ENCODE measurements around the gene ZNF407. TPM values are rescaled to one million over a fixed set of nuclear protein-coding genes. Genes with fewer than 3 reads are reported as not detected.
"Not testable (repeated sequence)": the region's sequence is repeated elsewhere in the genome, so short reads cannot be mapped to it uniquely, and the experiment has no call there.

Gene ZNF407
- total RNA-seq, 1 donor from 2014 or later: 42.9 TPM

GRCh38 chr18:74967979-74968378, 370.3 kb downstream of the ZNF407 start:
- DNase-seq (ENCODE audit: low spot score): no peak

GRCh38 chr18:74971358-74971757, 373.7 kb downstream of the ZNF407 start:
- not testable (repeated sequence) for DNase-seq (ENCODE audit: low spot score)

DNA sequence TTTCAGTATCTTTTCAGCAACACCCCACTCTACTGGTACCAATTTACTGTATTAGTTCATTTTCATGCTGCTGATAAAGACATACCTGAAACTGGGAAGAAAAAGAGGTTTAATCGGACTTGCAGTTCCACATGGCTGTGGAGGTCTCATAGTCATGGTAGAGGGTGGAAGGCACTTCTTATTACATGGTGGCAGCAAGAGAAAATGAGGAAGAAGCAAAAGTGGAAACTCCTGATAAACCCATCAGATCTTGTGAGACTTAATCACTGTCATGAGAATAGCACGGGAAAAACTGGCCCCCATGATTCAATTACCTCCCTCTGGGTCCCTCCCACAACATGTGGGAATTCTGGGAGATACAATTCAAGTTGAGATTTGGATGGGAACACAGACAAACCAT, 374.1 kb downstream of the ZNF407 start:
- not testable (repeated sequence) for DNase-seq (ENCODE audit: low spot score)

DNA sequence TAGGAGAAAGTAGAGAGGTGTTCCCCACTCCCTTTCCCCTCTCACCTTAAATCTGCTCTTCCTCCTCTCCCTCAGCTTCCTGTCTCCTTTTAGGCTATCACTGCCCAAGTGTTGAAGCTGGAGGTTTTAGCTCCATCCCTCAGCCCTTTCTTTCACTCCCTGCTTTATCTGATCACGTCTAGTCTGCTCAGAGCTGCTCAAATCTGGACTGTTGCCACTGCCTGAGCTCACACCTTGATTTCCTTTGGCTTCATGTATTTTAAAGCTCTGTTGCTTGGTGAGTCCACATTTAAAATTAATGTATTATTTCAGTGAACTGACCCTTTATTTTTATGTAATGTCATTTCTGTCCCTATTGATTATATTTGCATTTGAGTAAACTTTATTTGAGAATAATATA, 374.7 kb downstream of the ZNF407 start:
- DNase-seq (ENCODE audit: low spot score): no peak

- DNase-seq (ENCODE audit: low spot score): no peak
These were observed 377.3 kb downstream of the ZNF407 start for GRCh38 chr18:74975001-74975400.

GRCh38 chr18:74976331-74976909, 378.8 kb downstream of the ZNF407 start:
- peak; percentile 32 for DNase-seq (ENCODE audit: low spot score)

GRCh38 chr18:74977041-74977440, 379.4 kb downstream of the ZNF407 start:
- no peak for DNase-seq (ENCODE audit: low spot score)

DNA sequence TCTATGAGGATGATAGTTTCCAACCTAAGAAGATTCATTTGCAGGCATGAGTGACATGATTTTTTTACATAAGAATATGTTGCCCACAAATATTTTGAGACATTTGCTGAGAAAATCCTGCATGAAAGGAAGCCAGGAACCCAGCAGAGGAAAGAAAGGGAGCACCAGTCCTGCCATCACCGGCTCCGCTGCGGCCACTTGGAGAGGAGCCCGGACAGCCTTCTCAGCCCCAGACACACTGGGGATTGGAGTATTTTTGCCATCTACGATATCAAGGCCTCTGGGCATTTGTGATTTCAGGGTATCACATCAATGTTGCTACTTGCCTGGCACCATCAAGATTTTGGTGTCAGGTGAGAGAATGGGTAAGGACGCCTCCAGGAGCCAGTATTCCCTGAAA, 383.0 kb downstream of the ZNF407 start:
- DNase-seq (ENCODE audit: low spot score): no peak

DNA sequence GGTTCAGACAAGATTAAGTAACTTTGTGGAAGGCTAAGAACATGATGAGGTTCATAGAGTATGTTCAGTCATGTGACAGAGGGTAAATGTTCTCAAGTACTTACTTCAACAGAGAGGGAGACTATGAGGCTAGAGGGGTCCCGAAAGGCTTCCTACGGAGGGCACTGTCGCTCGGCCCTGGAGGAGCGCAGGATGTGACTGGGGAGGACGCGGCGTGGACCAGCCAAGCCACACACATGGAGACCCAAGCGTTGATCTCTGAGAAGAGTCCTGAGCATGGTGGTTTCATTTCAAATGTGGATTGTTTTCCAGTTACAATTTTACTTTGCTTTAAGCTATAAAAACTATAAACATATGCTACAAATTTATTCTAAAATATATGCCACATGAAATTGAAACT, 383.8 kb downstream of the ZNF407 start:
- DNase-seq (ENCODE audit: low spot score): no peak

GRCh38 chr18:74982946-74983635, 385.4 kb downstream of the ZNF407 start:
- peak; percentile 15 for DNase-seq (ENCODE audit: low spot score)

GRCh38 chr18:74989134-74989533, 391.5 kb downstream of the ZNF407 start:
- no peak for DNase-seq (ENCODE audit: low spot score)

GRCh38 chr18:74990563-74991081, 393.0 kb downstream of the ZNF407 start:
- DNase-seq (ENCODE audit: low spot score): peak; percentile 10

GRCh38 chr18:74994502-74995418, 397.1 kb downstream of the ZNF407 start:
- DNase-seq (ENCODE audit: low spot score): no peak

DNA sequence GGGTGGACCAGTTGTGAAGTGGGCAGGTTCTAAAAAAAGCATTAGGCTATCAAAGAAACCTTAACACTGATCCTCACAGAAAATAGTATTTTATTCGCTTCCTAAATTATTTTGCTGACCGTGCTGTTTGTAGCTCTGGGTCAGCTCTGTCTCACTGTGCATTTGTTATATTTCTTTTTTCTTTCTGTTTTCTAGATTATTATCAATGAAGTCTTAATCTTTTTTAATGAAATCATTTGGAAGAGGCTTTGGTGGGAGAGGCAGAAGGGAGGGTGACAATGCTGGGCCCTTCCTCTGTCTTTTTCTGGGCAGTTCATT, 397.7 kb downstream of the ZNF407 start:
- DNase-seq (ENCODE audit: low spot score): no peak

GRCh38 chr18:74996055-74996454, 398.4 kb downstream of the ZNF407 start:
- no peak for DNase-seq (ENCODE audit: low spot score)

DNA sequence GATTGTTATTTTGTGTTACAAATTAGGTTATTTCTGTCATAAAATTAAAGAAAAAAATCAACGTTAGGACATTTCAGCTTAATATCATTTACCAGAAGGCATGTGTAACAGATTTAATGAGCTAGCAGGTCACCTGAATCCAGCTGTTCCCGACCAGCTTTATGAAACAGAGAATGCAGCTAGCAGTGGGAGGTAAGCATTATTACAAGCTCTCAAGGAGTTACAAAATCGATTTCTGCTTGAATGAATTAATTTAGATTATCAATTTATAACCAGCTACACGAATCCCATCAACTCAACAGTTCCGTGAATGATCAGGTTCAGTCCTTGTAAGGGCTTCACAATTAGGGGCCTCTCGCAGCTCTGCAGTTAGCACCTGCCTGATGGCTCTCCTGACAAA, 399.3 kb downstream of the ZNF407 start:
- DNase-seq (ENCODE audit: low spot score): no peak

DNA sequence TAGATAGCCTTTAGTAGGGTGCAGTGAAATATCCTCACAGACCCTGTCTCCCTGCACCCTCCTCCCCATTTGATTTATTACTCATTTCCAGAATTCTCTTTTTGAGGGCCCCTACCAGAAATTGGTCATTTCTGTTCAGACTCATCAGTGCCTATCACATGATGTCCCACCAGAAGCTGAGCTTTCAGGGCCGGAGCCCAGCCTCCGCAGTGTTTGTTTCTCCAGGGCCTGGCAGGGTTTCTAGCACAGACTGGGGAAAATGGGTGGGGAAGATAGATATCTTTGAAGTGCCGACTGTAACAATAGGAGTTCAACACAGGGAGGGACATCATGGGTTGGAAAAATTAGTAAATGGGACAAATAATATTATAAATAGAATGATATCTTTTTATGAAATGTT, 403.2 kb downstream of the ZNF407 start:
- DNase-seq (ENCODE audit: low spot score): no peak

- DNase-seq (ENCODE audit: low spot score): no peak
These were observed 405.4 kb downstream of the ZNF407 start for GRCh38 chr18:75003039-75003438.

DNA sequence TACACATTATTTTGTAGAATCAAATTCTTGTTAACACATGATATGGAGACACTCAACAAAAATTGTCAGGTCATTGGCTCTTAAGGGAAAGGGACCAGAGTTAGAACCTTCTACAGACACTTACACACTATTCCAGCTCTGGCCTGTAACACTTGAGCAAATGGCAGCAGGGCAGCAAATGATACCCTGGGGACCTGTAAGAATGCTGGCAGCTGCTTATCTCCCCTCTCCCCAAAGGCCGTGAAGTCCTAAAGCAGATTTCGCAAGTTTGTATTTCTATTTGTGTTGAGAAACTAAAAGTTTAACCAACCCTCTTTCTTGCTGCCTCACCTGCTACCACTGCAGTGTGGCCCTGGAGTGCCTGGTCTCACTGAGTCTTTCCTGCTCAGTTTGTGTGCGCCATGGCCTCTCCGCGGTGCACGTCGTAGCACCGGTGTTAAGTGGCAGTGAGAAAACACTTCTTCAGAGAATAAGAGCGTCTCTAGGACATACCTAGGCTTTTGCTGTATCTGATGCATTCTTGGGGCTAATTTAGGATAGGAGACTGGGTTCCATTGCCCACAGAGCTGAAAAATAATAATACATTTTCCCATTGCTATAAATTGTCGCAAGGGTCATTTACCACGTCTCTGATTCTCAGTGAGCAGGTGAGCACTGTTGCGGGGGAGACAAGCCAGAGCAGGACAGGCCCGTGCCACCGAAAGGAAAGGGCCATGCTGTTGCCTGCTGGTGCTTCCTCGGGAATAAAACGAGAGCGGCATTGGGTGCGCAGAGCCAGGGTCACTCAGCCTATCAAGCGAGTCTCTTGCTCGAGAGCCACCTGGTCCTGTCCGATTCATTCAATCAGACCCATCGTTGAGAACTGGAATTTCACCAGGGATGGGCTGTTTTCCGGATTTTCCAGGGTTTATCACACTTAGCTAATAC, 406.4 kb downstream of the ZNF407 start:
- DNase-seq (ENCODE audit: low spot score): no peak

DNA sequence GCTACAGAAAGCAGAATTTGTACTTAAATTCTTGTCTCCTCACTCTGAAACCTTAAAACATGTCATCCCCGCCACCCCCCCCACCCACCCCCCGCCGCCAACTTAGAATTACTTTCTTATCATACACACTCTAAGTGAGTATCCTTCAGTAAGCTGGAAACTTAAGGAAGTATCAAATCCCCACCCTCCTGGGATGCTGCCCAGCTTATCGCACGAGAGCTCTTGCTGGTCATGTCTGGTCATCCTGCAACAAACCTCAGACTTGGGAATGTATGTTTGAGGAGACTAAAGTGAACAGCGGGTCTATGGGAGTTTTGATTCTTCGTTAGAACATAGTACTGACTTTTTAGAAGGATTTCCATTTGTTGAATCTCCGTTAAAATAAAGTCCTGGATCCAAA, 408.0 kb downstream of the ZNF407 start:
- peak; percentile 91 for DNase-seq (ENCODE audit: low spot score)

DNA sequence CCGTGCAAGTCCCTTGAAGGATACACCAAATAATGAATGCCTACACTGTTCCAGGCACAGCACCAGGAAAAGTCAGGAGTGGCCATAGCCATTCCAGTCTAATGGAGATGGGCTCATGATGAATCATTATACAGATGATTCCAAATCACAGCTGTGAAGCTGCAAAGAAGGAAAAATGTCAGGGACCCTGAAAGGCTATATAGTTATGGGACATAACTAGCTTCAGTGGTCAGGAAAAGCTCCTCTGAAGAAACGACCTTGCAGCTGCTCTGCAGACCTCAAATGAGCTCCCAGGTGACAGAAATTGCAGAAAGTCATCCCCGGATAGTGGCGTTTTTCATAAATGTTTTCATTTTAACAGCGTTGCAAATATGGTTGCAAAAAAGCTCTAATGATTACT, 410.5 kb downstream of the ZNF407 start:
- no peak for DNase-seq (ENCODE audit: low spot score)

Data from umbilical cord (tissue), 2 donors.